Fibroblast of lung (primary cell): ENCODE results near the gene C2orf76.

Source experiments
- CTCF ChIP-seq, 2 donors: IDR thresholded peaks in 1 of 2; conservative IDR thresholded peaks in 1 of 2; 1 replicate in 1 of 2; 2 replicates in 1 of 2; pipeline ENCODE4 v1.5.1; 2011 to 2012; ENCODE audit warnings: low read length in 2 of 2, control low read depth in 1 of 2, inconsistent platforms in 1 of 2, low read depth in 1 of 2, mild to moderate bottlenecking in 1 of 2
- EZH2 ChIP-seq: IDR thresholded peaks from 2 replicates; pipeline ENCODE4 v1.5.1; 2012; ENCODE audit warnings: low read length, control low read depth, mild to moderate bottlenecking; ENCODE audit errors: missing control alignments

DNA sequence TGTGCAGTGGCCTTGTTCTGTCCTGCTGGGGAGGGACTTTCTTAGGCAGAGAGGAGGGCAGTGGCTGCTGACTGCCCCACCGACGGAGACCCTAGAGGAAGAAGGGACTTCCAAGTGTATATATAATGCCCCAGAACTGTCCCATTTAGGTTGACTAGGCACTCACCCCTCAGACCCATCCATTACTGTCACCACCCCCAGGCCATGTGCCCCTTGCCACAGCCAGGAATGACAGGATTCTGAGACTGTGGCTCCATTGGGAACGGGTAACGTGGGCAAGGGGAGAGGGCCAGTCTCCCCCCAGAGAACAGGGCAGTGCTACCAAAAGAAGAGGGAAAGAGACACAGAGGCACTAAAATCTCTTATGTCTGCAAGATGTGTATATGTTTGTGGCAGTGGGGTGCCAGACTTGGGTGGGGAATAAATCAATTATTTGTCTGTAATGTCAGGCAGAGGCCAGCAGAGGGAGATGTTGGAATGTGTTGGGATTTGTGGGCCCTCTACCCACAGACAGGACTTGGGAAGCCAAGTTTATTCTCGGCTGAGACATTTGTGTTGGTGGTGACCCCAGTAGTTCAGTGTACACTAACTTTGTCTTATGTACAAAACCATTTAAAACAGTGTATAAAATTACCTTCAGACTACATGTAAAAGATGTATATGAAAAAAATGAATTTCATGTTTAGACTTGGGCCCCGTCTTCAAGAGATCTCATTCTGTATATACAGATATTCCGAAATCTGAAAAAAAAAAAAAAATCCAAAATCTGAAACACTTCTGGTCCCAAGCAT is 41.0 kb upstream of the C2orf76 start:
- TF ChIP-seq CTCF (conservative IDR thresholded peaks at IDR 0.05 in 1 of 2, IDR thresholded peaks at IDR 0.05 in 1 of 2; ENCODE audit: low read depth in 1 of 2, low read length in 2 of 2) (peak; percentile 82 to 84), EZH2 (no peak)
